ENCODE results near the gene MPPED2.

- TF ChIP-seq, protein P1, sequence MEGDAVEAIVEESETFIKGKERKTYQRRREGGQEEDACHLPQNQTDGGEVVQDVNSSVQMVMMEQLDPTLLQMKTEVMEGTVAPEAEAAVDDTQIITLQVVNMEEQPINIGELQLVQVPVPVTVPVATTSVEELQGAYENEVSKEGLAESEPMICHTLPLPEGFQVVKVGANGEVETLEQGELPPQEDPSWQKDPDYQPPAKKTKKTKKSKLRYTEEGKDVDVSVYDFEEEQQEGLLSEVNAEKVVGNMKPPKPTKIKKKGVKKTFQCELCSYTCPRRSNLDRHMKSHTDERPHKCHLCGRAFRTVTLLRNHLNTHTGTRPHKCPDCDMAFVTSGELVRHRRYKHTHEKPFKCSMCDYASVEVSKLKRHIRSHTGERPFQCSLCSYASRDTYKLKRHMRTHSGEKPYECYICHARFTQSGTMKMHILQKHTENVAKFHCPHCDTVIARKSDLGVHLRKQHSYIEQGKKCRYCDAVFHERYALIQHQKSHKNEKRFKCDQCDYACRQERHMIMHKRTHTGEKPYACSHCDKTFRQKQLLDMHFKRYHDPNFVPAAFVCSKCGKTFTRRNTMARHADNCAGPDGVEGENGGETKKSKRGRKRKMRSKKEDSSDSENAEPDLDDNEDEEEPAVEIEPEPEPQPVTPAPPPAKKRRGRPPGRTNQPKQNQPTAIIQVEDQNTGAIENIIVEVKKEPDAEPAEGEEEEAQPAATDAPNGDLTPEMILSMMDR (conservative IDR thresholded peaks at IDR 0.05 in 1 of 2, IDR thresholded peaks at IDR 0.05 in 1 of 2; ENCODE audit: extremely low read depth in 1 of 2, insufficient read depth in 1 of 2, low read depth in 1 of 2, low read length in 2 of 2): no peak
- TF ChIP-seq EZH2 (IDR thresholded peaks at IDR 0.05; ENCODE audit: borderline replicate concordance, low read length): no peak
Observed at GRCh38 chr11:30579415-30580175, 6.6 kb downstream of the MPPED2 start.

Measured in mammary epithelial cell (primary cell).